Stimulated activated CD4-positive, alpha-beta T cell treated with anti-CD3 and anti-CD28 coated beads, Interleukin-15, amount 100 ng/mL, for 1 hour (primary cell): ENCODE measurements around the gene SLC25A47.
"Not testable (repeated sequence)": the region's sequence is repeated elsewhere in the genome, so short reads cannot be mapped to it uniquely, and the experiment has no call there.

Experiments used
- DNase-seq, 2 donors: peaks; one replicate each; pipeline ENCODE4 v3.0.0-alpha.2; 2020; ENCODE audit warnings: low read depth in 1 of 2, low spot score in 1 of 2

The SLC25A47 gene

DNA sequence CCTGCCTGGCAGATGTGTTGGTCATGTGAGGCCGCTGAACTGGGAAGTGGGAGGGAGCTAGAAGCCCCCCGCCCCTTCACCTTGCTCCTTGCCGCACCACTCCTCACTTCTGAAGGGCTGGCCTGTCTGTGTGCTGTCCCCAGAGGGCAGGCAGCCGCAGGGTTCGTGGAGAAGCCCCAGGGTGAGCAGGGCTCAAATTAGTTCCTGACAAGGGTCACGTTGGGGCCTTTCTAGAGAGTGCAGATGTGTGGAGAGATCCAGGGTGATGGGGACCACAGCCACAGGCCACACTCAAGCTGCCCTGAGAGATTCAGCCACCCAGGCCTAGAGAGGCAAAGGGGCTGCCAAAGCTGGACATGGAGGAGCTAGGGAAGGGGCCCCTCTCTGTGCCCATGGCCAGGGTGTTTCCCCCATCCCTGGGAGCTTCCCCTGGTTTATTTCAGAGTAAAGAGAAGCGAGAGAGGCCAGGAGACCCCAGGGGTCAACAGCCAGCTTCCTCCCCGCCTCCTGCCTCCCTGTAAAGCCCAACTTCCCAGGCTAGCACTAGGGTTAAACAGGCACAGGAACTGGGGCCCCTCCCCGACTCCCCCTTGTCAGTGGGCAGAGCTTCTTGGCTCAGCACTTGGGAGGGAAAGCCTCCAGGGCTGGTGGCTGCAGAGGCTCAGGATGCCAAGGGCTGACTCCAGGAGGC is 33.1 kb upstream of the SLC25A47 start:
- DNase-seq = no peak

DNA sequence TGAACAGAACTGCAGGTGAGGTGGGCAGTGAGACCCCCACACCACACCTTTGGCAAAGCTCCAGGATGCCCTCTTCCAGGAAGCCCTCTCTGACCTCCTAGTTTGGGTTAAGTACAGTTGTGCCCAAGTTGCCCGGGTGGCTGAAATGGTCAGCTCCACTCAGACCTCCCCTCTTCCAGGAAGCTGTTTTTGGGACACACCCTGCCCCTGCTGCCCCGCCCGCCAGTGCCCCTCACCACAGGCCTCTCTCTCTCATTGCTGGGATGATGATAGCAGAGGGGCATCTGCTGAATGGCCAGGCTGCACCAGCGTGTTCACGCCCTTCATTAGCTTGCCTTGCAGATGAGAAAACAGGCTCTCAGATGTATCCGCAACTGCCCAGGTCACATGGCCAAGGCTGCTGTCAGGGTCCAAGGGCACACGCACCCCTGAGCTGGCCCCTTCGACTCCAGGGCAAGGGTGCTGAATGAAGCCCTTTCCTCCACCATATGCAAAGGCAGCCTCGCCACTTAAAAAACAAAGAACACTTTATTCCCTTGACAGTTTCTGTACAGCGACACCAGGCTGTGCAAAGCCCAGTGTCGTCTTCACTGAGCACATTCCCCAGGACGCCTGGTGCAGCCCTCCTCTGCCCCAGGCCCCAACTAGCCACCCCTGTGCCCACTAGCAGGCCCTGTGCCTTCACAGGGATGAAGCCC is 32.4 kb upstream of the SLC25A47 start:
- no peak for DNase-seq

DNA sequence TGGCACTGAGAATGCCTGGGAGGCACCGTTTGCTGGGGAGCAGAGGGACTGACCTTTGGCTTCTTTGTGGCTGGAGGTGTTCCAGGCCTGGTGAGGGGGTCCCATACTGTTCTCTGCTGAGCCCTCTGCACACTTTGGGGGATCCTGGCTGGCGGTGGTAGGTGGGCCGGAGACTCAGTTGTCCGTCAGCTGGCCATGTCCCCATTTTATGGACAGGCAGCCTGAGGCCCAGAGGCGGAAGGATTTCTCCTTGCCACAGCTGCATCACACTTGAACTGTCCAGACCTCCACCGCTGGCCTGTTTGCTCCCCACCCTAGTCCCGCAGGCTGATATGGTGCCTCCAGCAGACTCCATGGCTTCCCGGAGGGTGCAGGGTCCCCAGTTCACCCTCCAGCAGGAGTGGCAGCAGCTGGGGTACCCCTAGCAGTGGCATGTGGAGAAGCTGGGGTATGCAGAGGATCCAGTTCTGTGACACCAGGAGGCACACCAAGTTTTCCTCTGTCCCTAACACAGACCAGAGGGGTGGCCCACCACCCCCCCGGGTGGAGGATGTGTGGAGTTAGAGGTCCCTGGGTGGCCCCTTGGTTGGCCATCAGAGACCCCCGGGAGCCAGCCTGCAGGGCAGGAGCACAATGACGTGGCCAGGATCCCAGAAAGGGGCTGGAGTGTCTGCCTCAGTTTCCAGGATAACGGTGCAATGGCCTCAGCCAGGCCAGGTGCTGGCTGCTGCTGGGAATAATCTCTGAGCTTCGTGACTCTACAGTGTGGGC is 31.6 kb upstream of the SLC25A47 start:
- DNase-seq = no peak

DNA sequence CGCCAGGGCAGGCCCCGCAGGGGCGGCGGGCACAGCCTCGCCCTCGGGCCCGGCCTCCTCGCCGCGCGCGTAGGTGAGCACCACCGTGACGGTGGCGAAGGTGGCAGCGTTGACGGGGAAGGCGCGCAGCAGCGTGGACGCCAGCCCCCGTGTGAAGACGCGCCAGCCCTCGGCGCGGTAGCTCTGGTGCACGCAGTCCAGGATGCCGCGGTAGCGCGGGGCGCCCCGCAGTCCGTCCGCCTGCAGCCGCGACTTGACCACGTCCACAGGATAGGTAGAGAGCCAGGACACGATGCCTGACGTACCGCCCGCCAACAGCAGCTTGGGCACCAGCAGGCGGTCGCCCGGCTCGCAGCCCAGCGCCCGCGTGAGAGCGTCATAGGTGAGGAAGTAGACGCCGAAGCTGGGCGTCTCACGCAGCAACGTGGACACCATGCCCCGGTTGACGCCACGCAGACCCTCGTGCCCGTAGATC is 30.8 kb upstream of the SLC25A47 start:
- DNase-seq = no peak

DNA sequence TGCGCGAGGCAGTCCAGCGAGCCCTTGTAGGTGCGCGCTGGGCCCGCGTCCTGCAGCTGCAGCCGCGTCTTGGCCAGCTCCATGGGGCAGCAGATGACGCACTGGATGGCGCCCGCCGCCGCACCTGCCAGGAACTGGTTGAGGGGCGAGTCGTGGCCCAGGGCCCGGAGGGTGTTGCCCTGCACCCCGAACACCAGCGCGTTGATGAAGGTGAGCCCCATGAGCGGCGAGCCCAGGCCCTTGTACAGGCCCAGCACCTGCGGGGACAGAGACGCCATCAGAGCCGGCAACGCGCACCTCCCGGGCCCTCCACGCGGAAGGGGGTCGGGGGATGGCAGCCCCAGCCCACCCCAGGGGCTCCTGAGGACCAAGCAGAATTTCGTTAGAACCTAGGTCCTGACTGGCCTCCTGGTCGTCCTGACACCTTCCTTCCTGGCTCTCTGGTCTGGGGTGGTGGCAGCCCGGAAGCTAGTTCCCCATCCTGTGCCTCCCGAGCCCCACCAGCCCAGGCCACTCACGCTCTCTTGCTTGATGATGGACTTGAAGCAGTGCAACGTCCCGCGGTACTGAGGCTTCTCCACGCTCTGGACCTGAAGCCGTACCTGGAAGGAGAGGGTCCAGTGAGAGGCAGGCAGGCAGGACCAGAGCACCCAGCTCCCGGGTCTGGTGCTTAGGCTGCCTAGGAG is 30.2 kb upstream of the SLC25A47 start:
- no peak for DNase-seq

DNA sequence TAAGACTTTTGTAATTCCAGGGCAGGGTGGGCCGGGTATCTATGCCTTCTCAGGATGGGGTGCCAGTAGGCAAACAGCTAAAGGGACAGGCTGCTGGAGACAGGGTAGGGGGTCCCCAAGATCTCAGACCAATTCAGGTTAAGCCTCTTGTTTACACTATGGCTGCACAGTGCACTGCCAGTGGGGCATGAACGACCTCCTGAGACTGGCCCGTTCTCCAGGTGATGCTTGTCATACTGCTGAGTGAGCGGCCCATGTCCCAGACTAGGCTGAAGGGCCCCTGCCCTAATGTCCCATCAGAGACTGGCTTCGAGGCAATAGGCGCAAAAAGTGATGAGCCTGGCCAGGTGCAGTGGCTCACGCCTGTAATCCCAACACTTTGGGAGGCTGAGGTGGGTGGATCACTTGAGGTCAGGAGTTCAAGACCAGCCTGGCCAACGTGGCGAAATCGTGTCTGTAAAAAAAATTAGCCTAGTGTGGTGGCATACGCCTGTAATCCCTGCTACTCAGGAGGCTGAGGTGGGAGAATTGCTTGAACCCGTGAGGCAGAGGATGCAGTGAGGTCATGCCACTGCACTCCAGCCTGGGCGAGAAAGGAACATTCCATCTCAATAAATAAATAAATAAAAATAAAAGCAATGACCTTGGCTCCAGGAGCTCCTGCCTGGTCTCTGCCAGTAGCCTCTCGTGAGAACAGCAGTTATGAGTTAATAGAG is 29.5 kb upstream of the SLC25A47 start:
- no peak for DNase-seq

DNA sequence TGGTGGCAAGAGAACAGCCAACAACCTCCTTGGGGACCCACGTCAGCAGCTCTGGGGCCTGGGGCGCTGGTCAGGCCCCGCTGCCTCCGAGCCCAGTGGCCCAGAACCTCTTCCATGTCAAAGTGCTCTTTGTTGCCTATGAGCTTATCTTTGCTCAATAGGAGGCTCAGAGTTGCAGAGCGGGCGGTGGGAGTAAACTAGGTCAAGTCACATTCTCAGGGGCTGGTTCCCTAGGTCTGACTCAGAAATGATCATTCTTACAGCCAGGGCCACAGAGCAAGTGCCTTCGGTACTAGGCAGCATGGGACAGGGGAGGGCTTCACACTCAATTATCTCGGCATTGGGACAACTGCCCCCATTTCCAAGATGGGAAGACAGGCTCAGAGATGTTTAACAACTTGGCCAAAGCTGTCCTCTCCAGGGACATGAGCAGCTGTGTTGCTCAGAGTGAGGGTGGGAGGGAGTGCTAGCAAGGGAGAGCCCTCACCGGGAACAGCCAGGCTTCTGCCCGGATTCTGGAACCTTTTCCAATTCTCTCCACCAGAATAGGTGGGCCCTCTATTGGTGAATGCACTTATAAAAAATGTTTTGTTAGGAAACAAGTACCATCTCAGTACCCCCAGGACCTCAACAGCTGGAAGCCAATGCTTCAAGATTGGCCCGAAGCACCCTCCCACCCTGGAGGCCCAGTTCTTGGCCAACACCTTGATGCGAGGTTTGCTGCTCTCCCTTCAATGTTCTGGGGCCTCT is 28.8 kb upstream of the SLC25A47 start:
- no peak for DNase-seq

DNA sequence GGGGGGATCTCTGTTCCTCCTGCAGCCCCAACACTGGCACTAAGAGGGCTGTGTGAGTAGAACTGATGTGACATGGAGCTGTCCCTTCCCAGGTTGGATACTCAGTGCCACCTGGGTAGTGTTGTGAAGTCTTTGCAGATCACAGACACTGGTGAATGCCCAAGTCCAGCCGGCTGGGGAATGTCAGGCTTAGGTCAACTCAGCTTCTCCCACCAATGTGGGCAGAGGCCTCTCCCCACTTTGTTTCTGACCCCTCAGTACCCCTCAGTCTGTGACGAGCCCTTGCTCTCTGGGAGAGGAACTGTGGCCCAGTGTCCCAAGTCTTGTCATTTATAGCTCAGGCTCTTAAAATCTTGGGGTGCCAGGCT is 28.2 kb upstream of the SLC25A47 start:
- no peak for DNase-seq

DNA sequence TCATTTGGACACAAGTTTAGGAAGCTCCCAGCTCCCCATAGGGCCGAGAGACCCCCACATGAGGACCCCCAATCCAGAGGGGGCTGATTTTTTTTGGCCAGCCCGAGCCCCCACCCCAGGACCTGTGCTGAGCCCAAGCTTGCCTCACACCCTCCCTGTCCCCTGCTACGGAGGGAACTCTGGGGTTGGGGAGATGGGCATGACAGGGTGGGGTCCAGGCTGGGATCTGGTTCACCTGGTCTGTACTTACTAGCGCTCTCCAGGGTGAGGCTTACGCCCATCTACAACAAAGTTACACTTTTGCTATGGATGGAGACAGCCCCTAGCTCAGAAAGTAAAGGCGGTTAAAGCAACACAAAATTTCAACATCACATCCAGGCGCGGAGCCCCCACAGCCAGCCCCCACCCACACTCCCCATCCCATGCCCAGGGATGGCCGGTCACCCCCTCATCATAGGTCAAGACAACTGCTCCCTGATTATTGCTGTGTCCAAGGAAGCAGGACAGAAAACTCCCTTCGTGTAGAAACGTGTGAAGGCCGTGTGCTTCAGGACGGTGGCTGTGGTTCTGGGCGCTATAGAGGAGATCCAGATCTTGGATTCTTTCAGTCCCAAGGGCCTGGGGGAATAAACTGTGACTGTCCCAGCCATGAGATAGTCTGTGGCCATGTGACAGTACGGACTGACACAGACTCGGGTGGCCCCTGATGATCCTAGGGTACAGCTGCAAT is 27.6 kb upstream of the SLC25A47 start:
- no peak for DNase-seq

DNA sequence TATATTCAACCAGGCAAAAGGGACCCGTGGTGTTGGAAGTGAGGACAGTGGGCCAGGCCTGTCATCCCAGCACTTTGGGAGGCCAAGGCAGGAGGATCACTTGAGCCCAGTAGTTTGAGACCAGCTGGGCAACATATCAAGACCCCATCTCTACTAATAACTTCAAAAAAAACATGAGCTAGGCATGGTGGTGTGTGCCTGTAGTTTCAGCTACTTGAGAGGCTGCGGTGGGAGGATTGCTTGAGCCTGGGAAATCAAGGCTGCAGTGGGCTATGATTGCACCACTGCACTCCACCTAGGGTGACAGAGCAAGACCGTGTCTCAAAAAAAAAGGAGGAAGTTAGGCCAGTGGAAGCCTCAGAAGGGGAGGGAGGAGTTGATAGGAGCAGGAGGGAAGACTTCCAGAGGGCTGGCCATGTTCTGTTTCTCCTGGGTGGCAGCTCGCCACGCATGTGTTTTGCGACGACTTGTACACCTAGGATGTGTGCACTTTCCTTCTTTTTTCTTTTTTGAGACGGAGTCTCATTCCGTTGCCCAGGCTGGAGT is 27.0 kb upstream of the SLC25A47 start:
- DNase-seq = no peak

DNA sequence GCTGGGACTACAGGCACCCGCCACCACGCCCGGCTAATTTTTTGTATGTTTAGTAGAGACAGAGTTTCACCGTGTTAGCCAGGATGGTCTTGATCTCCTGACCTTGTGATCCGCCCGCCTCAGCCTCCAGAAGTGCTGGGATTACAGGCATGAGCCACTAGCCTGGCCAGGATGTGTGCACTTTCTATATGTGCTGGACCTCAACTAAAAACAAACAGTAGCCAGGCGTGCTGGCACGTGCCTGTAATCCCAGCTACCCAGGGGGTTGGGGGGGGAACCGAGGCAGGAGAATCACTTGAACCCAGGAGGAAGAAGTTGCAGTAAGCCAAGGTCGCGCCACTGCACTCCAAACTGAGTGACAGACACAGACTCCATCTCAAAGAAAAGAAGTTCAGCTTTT is 26.4 kb upstream of the SLC25A47 start:
- DNase-seq = not testable (repeated sequence)

DNA sequence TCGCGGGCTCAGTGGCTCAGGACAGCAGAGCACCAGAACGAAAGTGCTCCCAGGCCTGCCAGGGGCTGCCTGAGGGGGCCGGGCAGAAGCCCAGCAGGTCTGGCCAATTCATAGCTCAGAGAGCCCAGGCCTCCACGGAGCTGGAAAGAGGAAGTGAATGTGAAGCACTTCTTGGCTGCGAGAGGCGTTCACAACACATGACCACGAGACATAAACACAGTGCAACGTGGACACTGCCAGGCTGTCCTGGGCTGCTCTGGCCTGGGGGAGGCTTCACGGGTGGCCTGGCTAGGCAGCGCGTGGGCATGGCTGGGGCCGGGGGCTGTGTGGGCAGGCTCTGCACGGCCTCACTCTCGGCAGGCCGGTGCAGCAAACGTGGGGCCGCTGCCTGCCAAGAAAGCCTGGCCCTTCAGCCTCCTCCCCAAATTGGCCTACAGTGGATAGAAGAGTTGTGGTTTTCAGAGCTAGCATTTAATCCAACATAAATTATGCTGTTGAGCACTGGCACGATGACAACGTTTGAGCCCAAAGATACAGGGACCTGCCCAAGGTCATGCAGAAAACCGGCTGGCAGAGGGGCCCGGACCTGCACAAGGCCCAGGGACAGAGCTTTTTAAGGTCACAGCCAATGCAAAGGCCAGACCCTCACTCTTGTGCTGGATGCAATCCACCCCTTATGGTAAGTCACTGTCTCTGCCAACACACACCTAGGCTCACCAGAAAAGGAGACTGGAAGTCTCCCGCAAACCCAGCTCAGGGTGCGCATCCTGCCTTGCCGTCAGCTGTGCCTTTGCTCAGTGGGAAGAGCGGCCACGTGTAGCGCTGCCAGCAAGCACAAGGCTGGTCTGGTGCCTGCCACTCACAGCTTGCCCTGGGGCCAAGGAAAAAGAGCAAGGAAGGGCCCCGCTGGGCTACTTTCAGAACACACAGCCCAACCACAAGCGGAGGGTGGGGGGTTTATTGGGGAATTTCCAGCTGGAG is 25.5 kb upstream of the SLC25A47 start:
- no peak for DNase-seq

DNA sequence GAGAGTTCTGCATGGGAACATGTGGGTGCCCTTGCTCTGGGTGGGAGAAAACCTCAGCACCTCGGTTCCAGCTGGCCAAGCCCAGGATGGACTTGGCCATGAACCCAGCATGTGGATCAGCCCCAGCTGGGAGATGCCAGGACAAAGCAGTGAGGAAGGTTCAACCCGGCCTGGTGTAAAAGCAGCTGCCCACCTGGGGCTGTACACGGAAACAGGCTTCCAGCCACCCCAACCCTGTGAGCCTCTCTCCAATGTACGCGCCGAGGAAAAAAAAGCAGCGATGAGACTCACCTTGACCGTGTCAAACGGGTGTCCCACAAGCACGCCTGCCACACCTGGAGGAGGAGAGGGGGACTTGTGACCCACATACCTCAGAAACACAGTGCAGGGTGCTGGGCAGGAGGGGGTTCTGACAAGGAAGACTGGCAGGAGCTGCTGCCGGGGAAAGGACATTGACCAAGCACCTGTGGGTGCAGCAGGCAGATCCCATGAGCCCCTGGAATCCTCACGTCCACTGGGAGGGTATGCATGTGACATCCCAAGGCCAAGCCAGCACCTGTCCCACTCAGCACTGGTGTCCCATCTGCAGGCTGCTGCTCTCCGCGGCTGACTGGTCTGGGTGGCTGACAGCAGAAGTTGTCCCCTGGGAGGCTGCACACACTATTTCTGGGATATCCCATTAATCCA is 24.4 kb upstream of the SLC25A47 start:
- DNase-seq = no peak

DNA sequence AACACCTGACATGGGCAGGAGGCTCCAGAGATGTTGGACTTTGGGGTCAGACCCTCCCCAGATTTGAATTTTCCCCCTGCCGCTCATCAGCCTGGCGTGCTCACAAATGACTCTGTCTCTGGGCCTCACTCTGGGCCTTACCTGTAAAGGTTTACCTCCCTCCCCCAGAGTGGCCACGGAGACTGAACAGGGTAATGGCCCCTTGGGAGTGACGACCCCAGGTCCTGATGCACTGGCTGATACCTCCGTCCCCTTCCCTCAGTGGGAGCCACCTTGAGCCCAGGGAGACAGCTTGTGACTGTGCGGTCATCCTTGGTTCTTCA is 23.9 kb upstream of the SLC25A47 start:
- no peak for DNase-seq

DNA sequence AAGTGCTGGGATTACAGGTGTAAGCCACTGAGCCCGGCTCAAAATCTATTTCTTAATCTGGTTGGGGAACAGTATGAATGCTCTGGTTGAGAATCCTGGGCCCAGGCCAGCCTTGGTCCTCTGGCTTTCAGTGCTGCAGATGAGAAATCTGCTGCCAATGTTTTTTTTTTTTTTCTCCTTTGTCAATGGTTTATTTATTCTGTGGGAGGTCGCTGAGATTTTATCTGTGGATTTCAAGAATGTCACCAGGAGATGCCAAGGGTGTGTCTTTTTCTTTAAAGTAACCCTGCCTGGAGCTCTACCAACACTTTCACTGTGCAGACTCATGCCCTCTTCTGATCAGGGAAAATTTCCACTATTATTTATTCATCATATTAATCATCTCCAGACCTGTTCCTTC is 20.5 kb upstream of the SLC25A47 start:
- DNase-seq = no peak

DNA sequence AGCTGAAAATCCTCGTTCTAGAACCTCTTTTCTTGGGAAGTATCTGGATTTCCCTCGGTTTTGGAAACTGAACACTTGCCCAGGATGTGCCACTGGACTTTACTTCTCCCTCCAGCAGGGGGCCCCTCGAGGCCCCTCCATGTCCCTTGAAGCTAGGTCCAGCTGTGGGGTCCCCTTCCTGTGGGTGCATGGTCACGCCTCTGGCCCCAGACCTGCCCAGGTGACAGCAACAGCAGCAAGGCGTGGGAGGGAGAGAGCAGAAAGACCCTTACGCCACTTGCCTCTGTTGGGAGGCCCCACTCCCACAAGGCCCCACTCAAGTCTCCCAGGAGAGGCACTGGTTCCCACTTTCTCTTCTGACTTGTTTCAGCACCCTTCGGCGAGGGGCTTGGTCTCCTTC is 20.0 kb upstream of the SLC25A47 start:
- DNase-seq = no peak

DNA sequence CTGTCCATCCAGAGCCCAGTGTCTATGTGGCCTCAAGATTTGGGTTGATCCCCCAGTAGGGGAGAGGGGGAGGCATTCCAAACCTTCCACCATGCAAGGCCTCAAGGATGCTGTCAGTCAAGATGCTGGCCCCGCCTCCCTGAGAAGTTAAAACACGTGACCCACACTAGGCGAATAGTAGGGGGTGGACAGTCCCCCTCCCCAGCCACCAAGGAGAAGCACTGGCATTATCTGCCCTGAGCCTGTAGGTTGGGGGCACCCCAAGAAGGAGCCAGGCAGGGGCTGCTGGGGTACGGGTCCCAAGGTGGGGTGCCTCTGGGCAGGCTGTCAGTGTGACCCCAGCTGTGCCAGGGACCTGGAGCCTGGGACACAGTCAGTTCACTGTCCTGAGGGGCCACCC is 19.2 kb upstream of the SLC25A47 start:
- no peak for DNase-seq
